Measurements from ENCODE around the gene CPZ. TPM values are rescaled to one million over a fixed set of nuclear protein-coding genes. Genes with fewer than 3 reads are reported as not detected.
A peak's percentile ranks its signal among the peaks of the same experiment; 100 is the strongest.

CPZ gene
- polyA plus RNA-seq, 1 donor, result 18.9 TPM

DNA sequence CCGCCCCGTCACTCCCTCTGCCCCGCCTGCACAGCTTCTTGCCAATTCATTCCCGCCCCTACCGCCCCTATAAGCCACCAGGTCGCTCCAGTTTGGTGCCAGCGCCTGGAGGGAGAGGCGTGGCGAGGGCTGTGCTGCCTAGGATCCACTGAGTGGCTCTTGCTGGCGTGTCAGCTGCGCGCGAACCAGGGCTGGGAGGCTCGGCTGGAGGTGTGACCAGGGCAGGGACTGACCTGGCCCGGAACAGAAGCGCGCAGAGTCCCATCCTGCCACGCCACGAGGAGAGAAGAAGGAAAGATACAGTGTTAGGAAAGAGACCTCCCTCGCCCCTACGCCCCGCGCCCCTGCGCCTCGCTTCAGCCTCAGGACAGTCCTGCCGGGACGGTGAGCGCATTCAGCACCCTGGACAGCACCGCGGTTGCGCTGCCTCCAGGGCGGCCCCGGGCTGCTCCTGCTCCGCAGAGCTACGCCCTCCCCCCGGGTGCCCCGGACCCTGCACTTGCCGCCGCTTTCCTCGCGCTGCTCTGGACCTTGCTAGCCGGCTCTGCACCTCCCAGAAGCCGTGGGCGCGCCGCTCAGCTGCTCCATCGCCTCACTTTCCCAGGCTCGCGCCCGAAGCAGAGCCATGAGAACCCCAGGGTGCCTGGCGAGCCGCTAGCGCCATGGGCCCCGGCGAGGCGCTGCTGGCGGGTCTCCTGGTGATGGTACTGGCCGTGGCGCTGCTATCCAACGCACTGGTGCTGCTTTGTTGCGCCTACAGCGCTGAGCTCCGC lies 12.1 kb upstream of the CPZ start, which contains the start of gene GPR78:
Gene GPR78, plus strand, starts transcription at position 72 of the 773 bp plus-strand sequence. Its CDS starts 591 bp downstream, at position 663.
- peak; percentile 82 for DNase-seq

DNA sequence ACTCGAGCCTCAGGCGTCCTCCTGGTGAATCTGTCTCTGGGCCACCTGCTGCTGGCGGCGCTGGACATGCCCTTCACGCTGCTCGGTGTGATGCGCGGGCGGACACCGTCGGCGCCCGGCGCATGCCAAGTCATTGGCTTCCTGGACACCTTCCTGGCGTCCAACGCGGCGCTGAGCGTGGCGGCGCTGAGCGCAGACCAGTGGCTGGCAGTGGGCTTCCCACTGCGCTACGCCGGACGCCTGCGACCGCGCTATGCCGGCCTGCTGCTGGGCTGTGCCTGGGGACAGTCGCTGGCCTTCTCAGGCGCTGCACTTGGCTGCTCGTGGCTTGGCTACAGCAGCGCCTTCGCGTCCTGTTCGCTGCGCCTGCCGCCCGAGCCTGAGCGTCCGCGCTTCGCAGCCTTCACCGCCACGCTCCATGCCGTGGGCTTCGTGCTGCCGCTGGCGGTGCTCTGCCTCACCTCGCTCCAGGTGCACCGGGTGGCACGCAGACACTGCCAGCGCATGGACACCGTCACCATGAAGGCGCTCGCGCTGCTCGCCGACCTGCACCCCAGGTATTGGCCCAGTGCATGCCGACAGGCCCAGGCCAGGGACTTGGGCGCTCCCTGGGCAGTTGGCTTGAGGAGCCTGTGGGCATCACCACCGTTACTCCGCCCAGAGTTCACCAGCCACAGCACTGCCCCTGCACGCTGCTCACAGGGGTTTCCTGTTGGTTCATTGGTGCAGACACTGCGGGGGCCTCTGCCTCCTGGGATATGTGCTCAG lies 11.3 kb upstream of the CPZ start:
- no peak for DNase-seq

DNA sequence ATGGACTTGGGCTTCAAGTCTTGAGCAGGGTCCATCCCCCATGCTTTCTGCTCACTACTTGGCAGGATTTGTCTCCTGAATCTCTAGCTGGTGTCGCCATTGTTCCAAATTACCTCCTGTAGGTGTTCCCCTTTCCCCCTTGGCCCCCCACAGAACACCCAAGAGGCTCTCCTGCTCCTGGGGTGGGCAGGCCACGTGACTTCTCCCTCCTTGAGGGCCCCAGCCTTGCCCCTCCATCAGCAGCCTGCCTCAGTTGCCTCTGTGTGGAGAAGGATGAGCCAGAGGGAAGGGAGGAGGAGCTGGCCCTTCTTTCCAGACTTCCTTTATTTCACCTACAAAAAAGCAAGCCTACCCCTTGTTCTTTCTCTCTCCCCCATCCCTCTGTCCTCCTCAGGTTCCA lies 10.5 kb upstream of the CPZ start:
- DNase-seq, result no peak

DNA sequence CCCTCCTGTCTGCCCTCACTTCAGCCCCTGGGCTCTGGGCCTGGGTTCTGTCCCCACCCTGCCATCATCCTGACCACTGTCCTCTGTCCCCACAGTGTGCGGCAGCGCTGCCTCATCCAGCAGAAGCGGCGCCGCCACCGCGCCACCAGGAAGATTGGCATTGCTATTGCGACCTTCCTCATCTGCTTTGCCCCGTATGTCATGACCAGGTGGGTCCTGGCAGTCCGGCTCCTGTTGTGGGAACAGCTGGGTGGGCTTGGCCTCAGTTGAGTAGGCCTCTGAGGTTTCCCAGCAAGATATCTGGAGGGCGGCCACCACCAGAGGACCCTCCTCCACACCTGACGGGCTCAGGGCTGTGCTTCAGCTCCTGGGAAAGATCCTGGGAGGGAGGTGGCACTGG lies 10.1 kb upstream of the CPZ start:
- DNase-seq, result no peak

DNA sequence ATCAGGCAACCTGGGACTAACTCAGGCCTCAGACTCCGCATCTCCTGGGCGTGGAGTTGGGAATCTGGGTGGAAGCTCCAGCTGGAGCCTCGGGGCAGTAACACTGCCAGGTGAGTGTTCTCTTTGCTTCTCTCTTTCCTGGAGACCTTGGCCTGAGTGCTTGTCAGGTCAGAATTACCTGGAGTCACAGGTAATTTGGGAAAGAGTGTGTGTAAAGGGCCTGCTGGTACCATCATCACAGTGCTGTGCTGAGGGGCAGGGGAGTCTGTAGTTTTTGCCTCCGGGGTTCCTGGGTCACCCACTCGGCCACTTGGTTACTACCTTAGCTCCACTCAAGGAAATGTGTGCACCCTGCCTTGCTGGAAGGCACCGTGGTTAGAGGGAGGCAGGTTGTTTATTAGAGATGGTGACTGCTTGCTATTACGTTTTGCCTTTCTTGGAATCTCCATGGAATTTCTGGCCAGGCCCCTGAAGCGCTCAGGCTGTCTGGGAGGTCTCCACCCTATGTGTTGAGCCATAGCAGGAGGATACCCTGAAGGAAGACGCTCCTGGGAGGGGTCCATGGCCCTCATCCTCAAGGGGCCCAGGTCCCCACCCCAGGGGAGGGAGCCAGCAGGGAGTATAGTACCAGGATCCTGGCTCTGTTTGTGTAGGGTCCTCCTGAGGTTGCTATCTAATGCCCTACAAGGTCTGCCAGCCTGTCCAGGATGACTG lies 9.5 kb upstream of the CPZ start:
- DNase-seq, result no peak

DNA sequence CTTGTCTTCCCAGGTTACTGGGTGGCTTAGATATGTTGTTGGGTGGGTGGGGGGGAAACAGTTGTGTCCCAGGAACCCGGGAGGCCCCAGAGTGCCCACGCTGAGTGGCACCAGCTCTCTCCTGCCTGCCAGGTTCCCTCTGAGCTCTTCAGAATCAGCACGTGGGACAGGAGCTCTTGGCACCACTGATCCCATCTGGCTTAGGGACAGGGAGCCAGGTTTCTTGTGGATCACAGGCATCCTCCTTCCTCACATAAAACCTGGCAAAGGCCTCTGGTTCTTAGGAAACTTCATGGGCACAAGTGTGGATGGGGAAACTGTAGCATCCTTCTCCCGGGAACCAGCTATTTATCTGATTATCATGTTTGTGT lies 8.9 kb upstream of the CPZ start:
- DNase-seq, result no peak

DNA sequence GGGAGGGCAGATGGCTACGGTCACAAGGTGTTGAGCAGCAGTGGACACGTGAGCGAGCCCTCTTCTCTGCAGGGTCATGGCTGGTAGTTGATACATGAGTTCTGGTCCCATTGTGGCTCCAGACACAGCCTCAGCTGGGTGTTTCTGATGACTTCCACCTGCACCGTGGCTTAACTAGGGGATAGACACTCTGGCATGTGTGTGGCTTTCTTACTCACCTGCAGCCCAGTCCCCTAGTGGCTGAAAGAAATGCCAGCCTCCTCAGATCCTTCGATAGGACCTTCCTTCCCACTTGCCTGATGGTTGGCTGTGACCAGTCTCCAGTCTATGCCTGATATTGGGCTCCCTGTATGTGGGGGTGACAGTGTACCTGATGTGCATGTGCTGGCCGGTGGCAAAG lies 7.4 kb upstream of the CPZ start:
- no peak for DNase-seq

DNA sequence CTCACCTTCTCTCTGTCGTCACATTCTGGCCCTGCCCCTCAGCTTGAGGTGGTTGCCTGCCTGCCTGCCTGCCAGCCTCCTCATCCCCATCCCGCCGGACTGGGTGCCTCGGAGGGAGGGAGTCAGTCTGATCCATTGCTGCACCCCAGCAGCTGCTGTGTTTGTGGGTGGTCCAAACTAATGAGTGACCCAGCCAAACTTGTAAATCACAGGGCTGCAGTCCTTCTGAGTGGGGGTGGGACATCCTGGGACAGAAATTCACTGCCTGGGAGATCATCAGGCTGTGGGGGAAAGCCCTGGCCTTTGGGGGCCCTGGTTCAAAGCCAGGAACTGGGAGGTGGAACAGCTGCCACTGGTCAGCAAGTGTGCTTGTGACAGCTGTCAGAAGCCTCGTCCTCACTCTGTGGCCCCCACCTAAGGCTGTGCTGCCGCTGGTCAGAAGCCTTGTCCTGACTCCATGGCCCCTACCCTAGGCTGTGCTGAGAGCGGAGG lies 6.8 kb upstream of the CPZ start:
- DNase-seq, result no peak

DNA sequence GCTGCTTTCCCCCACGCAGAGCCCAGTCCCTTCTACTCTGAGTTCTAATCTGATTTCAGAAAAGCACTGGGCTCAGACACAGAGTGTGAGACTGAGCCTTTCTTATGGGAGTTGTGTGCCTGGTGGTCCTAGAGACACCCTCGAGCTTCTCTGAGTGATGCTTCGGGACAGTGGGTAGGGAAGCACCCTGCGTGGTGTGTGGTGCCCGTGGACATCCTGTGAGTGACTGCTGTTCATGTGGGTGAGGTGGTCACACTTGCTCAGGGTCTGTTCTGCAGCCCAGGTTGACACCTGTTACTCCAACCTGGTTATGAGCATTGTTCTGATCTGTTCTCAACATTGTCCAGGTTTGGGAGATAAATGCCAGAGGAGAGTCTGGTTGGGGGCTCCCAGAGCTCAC lies 6.3 kb upstream of the CPZ start:
- no peak for DNase-seq

DNA sequence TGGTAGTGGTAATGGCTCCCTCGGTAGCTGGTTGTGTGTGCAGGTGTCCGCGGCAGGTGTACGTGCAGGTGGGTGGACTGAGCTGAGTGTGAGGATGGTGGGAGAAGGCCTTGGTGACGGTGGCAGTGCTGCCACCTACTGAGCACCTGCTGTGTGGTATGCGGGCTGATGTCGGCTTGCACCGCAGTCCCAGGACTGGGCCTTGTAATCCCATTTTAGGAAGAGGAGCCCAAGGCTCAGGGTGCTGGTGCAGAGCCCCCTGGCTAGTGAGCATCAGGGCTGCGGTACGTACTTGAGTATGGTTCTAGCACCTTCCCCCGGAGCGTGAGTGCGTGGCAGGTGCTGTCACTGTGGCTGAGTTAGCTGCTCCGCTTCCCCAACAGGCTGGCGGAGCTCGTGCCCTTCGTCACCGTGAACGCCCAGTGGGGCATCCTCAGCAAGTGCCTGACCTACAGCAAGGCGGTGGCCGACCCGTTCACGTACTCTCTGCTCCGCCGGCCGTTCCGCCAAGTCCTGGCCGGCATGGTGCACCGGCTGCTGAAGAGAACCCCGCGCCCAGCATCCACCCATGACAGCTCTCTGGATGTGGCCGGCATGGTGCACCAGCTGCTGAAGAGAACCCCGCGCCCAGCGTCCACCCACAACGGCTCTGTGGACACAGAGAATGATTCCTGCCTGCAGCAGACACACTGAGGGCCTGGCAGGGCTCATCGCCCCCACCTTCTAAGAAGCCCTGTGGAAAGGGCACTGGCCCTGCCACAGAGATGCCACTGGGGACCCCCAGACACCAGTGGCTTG lies 5.7 kb upstream of the CPZ start:
- DNase-seq, result no peak

DNA sequence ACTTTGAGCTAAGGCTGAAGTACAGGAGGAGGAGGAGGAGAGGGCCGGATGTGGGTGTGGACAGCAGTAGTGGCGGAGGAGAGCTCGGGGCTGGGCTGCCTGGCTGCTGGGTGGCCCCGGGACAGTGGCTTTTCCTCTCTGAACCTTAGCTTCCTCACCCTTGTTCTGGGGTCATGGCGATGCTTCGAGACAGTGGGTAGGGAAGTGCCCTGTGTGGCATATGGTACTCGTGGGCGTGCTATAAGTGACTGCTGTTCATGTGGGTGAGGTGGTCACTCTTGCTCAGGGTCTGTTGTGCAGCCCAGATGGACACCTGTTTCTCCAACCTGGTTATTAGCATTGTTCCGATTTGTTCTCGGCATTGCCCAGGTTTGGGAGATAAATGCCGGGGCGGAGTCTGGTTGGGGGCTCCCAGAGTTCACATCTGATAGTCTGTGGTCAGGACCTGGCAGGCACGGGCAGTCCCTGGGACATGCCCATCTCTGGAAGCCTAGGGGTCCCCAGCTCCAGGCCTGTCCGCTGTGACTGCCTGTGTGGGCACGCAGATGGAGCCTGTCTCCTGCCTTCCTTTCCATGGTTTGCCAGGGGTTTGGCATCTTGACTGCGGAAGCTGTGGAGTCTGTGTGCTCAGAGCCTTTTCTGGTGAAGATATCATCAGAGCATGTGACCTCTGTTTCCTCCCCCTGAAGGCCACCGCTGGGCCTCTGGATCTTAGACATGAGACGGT lies 4.9 kb upstream of the CPZ start:
- DNase-seq, result no peak

DNA sequence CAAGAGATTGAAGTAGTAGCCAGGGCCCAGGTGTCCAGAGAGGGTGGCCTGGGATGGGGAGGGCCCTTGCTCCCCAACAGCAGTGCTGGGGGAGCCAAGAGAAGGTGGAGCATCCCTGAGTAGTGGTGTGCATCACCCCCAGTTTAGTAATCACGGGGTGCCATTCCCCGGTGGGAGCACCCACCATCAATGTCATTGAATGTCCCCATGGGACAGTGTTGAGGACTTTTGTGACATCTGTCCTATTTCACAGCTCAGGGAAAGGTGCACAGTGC lies 4.4 kb upstream of the CPZ start:
- DNase-seq, result no peak

DNA sequence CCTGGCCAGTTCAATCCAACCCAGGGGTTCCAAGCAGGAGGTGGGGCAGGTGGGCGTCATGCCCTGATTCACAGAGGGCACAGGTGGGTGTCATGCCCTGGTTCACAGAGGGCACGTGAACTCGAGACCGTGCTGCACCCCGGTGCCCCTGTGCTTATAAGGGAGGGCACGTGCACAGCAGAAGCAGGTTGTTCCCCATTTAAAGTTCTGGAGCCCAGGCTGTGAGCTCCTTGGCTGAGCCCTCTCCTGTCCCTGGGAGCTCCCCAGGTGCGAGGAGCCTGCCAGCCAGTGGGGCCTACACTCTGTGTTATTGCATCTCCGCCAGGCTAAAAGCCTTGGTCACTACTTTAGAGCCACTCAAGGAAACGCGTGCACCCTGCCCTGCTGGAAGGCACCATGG lies 3.2 kb upstream of the CPZ start:
- no peak for DNase-seq

DNA sequence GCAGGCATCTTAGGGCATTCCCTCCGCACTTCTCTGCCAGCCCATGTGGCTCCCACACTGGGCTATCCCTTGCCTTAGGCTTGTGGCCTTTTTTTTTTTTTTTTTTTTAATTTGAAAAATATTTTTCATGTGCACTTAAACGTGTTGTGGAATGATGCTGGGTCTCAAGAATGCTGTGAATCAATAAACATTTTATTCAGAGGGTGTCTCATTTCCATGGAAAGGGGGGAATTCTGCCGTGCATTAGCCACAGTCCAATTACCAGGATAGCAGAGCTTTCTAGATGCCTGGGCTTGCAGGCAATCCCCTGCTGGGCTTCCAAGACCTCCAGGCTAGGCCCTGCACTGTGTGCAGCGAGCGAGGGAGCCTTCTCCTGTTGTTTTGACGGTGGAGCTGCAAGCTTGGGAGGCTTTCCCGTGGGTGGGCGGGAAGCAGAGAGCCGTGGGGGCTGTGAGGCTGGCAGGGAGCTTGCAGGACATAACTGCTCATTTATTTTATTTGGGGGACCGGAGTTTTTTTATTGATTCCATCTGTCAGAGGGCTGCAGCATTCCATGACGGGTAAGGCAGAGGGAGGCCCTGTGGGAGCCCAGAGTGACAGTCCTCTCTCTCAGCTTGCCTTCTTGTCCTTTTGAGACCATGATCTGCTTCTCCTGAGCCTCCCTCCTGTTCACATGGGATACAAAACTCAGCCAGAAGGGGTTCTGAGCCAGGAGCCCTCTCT lies 2.6 kb upstream of the CPZ start:
- no peak for DNase-seq

DNA sequence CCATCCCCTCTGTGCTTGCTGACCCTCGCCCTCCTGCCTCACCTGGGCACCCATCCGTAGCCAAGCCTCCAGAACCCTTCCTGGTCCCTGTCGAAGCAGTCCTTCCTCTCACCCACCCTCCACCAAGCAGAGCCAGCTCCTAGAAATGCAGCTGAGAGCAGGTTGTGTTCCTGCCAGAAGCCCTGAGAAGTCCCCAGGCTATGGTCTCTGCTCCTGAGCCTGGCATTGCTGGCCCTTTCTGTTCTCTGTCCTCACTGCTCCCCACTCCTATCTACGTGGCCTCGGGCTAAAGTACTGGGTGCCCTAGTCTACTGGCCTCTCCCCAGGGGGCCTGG lies 2.1 kb upstream of the CPZ start:
- DNase-seq, result no peak

DNA sequence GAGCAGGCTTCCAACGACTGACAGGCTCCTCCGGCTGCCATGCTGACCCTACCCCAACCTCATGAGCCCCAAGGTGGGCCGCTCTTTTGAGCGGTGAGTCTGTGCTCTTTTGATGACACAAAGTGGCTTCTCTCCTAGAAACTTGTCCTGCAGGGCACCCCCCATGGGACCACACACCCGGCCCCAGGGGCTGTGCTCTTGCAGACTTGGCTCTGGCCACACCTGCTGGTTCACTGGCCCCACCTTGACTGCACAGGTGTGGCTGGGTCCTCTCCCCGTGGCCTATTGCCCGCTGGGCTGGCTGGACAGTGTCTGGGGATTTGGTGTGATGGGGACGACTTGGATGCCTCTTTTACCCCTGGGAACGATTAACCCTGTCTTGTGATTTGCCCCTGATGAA lies 1.5 kb upstream of the CPZ start:
- DNase-seq, result no peak

DNA sequence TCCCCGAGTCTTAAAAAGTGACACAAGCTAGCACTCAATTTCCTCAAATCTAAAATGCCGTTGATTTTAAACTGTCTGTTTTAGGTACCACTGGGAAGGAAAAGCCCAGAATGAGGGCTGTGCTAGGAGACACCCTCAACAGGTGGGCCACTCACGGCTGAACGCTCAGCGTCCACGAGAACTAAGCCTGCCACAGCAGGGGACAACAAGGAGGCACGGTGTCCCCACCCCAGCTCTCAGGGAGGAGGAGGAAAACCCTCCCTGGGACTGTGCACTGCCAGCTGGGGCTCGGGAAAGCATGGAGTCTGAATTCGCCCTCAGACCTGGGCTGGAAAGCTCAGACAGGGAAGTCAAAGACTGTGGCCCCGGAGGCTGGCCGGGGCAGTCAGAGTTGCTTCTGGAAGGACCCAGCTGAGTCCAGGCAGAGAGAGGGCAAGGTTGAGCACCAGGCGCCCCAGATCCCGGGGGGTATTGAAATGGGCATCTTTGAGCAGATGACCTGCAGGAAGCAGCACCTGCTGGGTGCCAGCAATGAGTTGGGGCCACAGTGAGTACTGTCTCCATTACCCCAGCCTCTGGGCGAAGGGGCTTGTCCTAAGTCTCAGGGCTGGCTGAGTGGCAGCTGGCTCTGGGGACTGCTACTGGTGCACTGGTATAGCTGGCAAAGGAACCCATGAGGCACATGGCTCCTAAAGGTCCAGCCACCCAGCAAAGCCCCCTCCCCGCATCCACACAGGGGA lies 769 bp upstream of the CPZ start:
- DNase-seq, result no peak

DNA sequence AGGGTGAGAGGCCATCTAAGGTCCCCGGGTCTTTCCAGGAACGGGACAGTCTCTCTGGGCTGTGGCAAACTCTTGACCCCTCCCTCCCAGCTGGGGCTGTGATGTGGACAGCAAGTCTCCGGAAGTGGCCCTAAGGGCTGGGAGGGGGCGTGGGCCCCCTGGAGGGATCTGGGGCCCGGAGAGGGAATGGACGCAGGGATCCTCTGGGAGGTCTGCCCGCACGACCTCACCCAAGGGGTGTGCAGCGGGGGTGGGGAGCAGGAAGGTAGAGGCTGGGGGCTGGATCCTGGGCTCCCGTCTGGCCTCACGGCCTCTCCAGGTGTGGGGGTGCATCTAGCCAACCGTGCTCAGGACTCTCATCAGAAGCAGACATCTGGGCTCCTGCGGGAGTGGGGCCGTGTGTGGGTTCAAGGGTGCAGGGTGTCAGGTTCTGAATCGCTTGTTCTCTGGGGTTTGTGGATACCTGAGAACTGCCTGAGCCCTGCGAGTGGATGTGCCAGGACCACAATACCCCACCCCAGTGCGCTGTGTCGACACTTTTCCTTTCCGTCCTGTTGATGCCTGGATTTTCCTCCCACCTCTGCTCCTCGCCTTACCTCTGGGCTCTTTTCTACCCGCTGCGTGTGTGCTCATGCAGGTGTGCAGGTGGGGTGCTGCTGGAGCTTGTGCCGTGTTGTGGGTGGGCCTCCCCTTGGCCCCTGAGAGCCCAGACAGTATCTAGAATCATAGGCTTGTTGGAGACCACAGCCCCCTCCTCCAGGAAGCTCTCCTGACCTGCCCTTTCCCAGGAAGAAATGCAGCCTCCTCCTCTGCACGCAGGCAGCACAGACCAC lies 915 bp downstream of the CPZ start:
- DNase-seq, result no peak
